GM23338 (cell line): ENCODE measurements around the gene FHAD1. TPM values are rescaled to one million over a fixed set of nuclear protein-coding genes. Genes with fewer than 3 reads are reported as not detected.

Experiments used
- ATAC-seq: fragments of 200-7000 bp; cut with Tn5 transposase; 3 replicates; pipeline ENCODE4 v1.9.1; 2020
- DNase-seq: peaks from one replicate; pipeline ENCODE4 v3.0.0-alpha.2; 2015; ENCODE audit warnings: low spot score
- H2AFZ ChIP-seq: fragments of 200-600 bp; sonication (generic); 2 replicates; pipeline ENCODE4 v1.8.0; 2016; ENCODE audit warnings: antibody characterized with exemption, mild to moderate bottlenecking, moderate library complexity
- H3F3A ChIP-seq: fragments of 200-600 bp; sonication (generic); replicated peaks from 2 replicates; pipeline ENCODE4 v1.8.0; 2017; ENCODE audit warnings: antibody characterized with exemption, mixed run types, low read depth
- H3K27ac ChIP-seq: fragments of 200-600 bp; sonication (generic); 2 replicates; pipeline ENCODE4 v1.6.1; 2016; ENCODE audit warnings: low read depth
- H3K27me3 ChIP-seq: fragments of 200-600 bp; sonication (generic); 2 replicates; pipeline ENCODE4 v1.8.0; 2016; ENCODE audit warnings: mild to moderate bottlenecking, mixed run types, moderate library complexity; ENCODE audit not compliant: insufficient read depth
- H3K36me3 ChIP-seq: fragments of 200-600 bp; sonication (generic); 2 replicates; pipeline ENCODE4 v1.8.0; 2016; ENCODE audit warnings: mild to moderate bottlenecking; ENCODE audit not compliant: insufficient read depth
- H3K4me1 ChIP-seq: fragments of 200-600 bp; sonication (generic); 2 replicates; pipeline ENCODE4 v1.8.0; 2016; ENCODE audit warnings: mild to moderate bottlenecking, moderate library complexity; ENCODE audit not compliant: insufficient read depth
- H3K4me2 ChIP-seq: fragments of 200-600 bp; sonication (generic); 2 replicates; pipeline ENCODE4 v1.7.1; 2017; ENCODE audit warnings: mixed run types
- H3K4me3 ChIP-seq: fragments of 200-600 bp; sonication (generic); 2 replicates; pipeline ENCODE4 v1.6.1; 2016; ENCODE audit warnings: mixed run types
- H3K79me2 ChIP-seq: fragments of 200-600 bp; sonication (generic); replicated peaks from 2 replicates; pipeline ENCODE4 v1.8.0; 2017; ENCODE audit warnings: mild to moderate bottlenecking; ENCODE audit not compliant: insufficient read depth
- H3K9me2 ChIP-seq: fragments of 200-600 bp; sonication (generic); 2 replicates; pipeline ENCODE4 v1.8.0; 2017; ENCODE audit not compliant: insufficient read depth
- H4K20me1 ChIP-seq: fragments of 200-600 bp; sonication (generic); replicated peaks from 2 replicates; pipeline ENCODE4 v1.8.0; 2017; ENCODE audit warnings: mild to moderate bottlenecking; ENCODE audit not compliant: insufficient read depth
- H3K27ac Mint-ChIP-seq: 2 replicates; pipeline ENCODE4 v1.8.0; 2020; ENCODE audit warnings: inconsistent platforms, mild to moderate bottlenecking, moderate library complexity, mixed read lengths
- H3K27me3 Mint-ChIP-seq: 3 replicates; pipeline ENCODE4 v1.8.0; 2022; ENCODE audit warnings: low read depth, mild to moderate bottlenecking, moderate library complexity, mixed read lengths, inconsistent platforms; ENCODE audit not compliant: insufficient read depth, poor library complexity
- H3K36me3 Mint-ChIP-seq: 3 replicates; pipeline ENCODE4 v1.8.0; 2021; ENCODE audit warnings: low read depth, mild to moderate bottlenecking, inconsistent platforms, moderate library complexity, mixed read lengths
- H3K4me1 Mint-ChIP-seq: 3 replicates; pipeline ENCODE4 v1.8.0; 2020; ENCODE audit warnings: mild to moderate bottlenecking, inconsistent platforms, mixed read lengths
- H3K4me3 Mint-ChIP-seq: 3 replicates; pipeline ENCODE4 v1.8.0; 2021; ENCODE audit warnings: moderate library complexity, mild to moderate bottlenecking, inconsistent platforms, mixed read lengths
- H3K9me3 Mint-ChIP-seq: 3 replicates; pipeline ENCODE4 v1.8.0; 2020; ENCODE audit warnings: moderate library complexity, mild to moderate bottlenecking, inconsistent platforms, mixed read lengths
- CREB1 ChIP-seq: fragments of 250-450 bp; sonication (Bioruptor Pico); IDR thresholded peaks from 2 replicates; pipeline ENCODE4 v1.5.0; 2020; ENCODE audit warnings: low read depth, mild to moderate bottlenecking, moderate library complexity
- CTCF ChIP-seq, 2 experiments: fragments of 200-600 bp in 1 of 2; sonication (generic) in 1 of 2; conservative IDR thresholded peaks; 2 replicates each; pipeline versions ENCODE4 v1.5.1 to v1.6.1; 2016 to 2017; ENCODE audit warnings: antibody characterized with exemption in 2 of 2, low read depth in 2 of 2, mild to moderate bottlenecking in 2 of 2, moderate library complexity in 1 of 2
- ETS1 ChIP-seq: IDR thresholded peaks from 2 replicates; pipeline ENCODE4 v1.6.1; 2016; ENCODE audit warnings: antibody characterized with exemption
- EZH2 ChIP-seq: fragments of 200-600 bp; sonication (generic); IDR thresholded peaks from one replicate; pipeline ENCODE4 v1.8.0; 2017; ENCODE audit warnings: antibody characterized with exemption, mild to moderate bottlenecking, low read depth; ENCODE audit not compliant: unreplicated experiment
- EZH2phosphoT487 ChIP-seq: fragments of 200-600 bp; sonication (generic); IDR thresholded peaks from one replicate; pipeline ENCODE4 v1.8.1; 2018; ENCODE audit warnings: antibody characterized with exemption; ENCODE audit not compliant: unreplicated experiment
- NANOG ChIP-seq: IDR thresholded peaks from 2 replicates; pipeline ENCODE4 v1.6.1; 2016; ENCODE audit warnings: antibody characterized with exemption, borderline replicate concordance
- POLR2AphosphoS5 ChIP-seq: IDR thresholded peaks from 2 replicates; pipeline ENCODE4 v1.6.1; 2016; ENCODE audit warnings: antibody characterized with exemption, low read depth
- STAT1 ChIP-seq: IDR thresholded peaks from one replicate; pipeline ENCODE4 v1.6.1; 2016; ENCODE audit warnings: antibody characterized with exemption; ENCODE audit not compliant: unreplicated experiment
- ZNF462 ChIP-seq: fragments of 250-450 bp; sonication (Bioruptor Pico); IDR thresholded peaks from 2 replicates; pipeline ENCODE4 v1.5.0; 2020; ENCODE audit warnings: mild to moderate bottlenecking, moderate library complexity
- polyA plus RNA-seq: library from polyadenylated mRNA; unstranded; fragments of >200 nt; fragmentation: Nextera tagmentation; extraction: Ambion mirVana; gene quantifications from 2 replicates; pipeline ENCODE4 v1.2.1, GENCODE V29; 2016
- total RNA-seq: library from RNA; depleted of rRNA; stranded (reverse); fragments of >200 nt; shearing (Covaris generic); gene quantifications from 2 replicates; pipeline ENCODE4 v1.2.3, GENCODE V29; 2014

Gene FHAD1
- total and polyA plus RNA-seq, 2 experiments from 2014 or later = 1.8 to 3.3 TPM

DNA sequence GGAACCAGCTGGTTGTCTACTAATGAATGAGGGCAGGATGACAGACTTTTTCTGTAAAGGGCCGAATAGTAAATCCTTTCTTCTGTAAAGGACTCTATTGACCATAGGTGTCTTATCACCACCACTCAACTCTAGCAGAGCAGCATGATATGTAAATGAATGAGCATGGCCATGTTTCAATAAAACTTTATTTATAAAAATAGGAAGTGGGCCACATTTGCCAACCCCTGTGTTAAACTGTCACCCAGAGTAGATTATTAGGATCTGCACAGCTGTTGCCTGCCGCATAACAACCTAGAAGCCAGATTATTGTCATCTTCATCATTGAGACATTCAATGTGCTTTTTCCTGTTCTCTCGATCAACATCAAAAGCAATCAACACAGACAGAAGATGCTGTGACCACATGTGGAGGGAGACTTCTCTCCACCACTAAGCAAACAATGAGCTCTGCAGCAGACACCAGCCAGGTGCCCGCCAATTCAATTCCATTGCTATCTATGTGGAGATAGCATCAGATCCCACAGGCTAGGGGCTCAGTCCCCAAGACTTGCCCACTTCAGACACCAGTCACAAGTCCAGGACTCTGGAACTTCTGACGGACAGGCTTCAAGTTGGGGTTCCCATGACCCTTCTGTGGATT lies 155.9 kb downstream of the FHAD1 start (continued):
- TF ChIP-seq ZNF462 (CRISPR knock-in tag) = no peak
- no peak for TF ChIP-seq POLR2AphosphoS5
- TF ChIP-seq EZH2 = no peak
- no peak for TF ChIP-seq CREB1 (CRISPR knock-in tag)
- no peak for TF ChIP-seq CTCF (conservative IDR thresholded peaks at IDR 0.05; ENCODE audit: low read depth in 2 of 2)

DNA sequence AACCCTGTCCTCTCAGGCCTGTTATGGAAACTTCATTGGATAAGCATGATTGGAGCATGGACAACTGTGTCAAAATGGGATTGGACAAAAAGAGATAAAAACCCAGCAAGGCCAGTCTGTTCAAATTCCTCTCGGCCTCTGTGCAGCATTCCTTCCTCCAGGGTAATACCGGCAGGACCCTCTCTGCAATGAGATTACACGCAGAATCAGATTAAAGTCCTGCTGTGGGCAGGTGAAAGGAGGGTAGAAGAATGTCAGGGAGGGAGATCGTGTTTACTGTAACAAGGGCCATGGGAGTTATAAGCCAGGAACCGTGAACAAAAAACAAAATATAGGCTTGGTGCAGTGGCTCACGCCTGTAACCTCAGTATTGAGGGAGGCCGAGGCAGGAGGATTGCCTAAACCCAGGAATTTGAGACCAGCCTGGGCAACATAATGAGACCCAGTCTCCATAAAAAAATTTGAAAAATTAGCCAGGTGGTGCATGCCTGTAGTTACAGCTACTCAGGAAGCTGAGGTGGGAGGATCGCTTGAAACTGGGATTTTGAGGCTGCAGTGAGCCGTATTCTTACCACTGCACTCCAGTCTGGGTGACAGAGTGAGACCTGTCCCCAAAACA lies 157.0 kb downstream of the FHAD1 start:
- Histone ChIP-seq H3K27me3 (peaks cover 6% of the 10 kb centered on the region; the same call in 1 of the 2 replicates), H4K20me1 (no peaks in the 10 kb centered on the region), H3K79me2 (no peaks in the 10 kb centered on the region), H2AFZ (no peak overlapping the region), H3K36me3 (no peaks in the 10 kb centered on the region), H3K9me2 (no peaks in the 10 kb centered on the region), H3F3A (no peaks in the 10 kb centered on the region), H3K4me3 (no peak overlapping the region), H3K4me2 (no peak overlapping the region), H3K27ac (no peak overlapping the region), H3K4me1 (peaks cover 9% of the 10 kb centered on the region)
- Mint-ChIP-seq H3K27me3 (peaks cover 11% of the 10 kb centered on the region), H3K4me1 (peaks cover 5% of the 10 kb centered on the region; the same call in 2 of the 3 replicates), H3K4me3 (no peak overlapping the region), H3K27ac (no peak overlapping the region), H3K9me3 (peaks cover 19% of the 10 kb centered on the region), H3K36me3 (peaks cover 11% of the 10 kb centered on the region)
- ATAC-seq = no peak
- no peak for DNase-seq
- no peak for TF ChIP-seq ETS1
- no peak for TF ChIP-seq POLR2AphosphoS5
- TF ChIP-seq CTCF (conservative IDR thresholded peaks at IDR 0.05; ENCODE audit: low read depth in 2 of 2) = no peak
- TF ChIP-seq STAT1 = no peak
- TF ChIP-seq NANOG = no peak
- TF ChIP-seq EZH2phosphoT487 = no peak
